ENCODE measurements around the gene DIO3.

The DIO3 gene

DNA sequence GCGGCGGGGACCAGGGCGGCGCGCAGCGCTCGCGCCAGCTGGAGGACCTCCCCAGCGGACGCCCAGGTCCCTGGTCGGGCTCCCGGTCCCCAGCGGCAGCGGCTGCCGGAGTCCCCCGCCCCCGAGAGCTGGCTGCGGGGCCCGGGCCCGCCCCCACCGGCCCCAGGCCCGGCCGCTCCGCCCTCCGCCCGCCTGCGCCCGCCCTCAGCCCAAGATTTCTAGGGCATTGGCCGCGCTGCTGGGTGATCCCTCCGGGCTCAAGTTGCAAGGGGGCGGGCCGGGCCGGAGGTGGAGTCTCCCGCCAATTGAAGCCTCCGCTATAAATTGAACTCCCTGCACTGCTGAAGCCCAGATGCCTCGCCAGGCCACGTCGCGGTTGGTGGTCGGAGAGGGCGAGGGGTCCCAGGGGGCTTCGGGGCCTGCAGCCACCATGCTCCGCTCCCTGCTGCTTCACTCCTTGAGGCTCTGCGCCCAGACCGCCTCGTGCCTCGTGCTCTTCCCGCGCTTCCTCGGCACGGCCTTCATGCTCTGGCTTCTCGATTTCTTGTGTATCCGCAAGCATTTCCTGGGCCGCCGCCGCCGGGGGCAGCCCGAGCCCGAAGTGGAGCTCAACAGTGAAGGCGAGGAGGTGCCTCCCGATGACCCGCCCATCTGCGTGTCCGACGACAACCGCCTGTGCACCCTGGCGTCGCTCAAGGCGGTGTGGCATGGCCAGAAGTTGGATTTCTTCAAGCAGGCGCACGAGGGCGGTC is at the start of gene DIO3:
DIO3 (plus strand) TSS at position 351 of the 752 bp plus-strand sequence.
- DNase-seq = peak; percentile 59

DNA sequence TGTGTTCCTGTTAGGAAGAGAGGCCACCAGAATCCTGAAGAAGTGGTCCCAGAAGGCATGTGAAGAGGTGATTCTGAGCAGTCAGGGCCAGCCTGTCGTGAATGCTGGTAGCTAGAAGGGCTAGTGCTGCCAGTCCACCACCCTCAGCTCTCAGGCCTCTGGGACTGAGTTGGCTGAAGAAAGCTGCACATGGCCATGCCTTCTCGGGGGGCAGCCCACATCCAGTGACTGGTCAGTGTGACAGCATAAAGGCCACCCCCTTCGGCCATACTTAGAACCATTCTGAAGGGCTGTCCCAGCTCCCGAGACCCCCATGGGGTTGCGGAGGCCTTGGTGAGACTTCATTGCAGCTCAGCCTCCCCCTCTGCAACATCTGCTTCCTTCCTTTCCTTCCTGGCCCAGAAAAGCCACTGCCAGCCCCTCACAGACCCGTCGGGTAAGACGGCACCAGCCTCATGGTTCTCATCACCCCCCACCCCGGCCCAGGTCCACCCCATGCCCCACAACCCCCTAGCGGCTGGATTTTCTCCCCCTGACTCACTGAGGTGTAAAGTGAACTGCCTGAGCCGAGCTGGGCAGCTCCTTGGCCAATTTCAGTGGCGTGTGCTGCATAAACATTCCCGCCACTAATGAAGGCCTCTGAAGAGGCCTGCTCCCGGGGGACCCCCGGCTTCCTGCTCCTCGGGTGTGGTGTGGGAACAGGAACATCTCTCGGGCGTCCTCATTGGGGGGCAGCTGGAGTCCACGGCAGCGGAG is 49.5 kb upstream of the DIO3 start:
- DNase-seq = no peak

DNA sequence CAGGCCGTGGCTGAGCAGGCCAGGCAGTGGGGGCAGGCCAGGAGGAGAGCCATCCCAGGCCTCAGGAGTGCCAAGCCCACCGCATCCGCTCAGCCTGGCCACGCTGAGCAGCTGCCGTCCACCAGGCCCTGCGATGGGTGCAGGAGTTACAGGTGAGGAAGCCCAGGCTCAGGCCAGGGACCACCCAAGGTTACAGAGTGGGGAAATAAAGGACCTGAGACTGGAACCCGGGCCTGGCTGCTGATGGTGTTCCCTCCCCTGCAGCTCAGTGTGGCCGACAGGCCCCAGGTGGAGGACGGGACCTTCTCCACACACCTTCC is 49.0 kb upstream of the DIO3 start:
- DNase-seq = no peak

DNA sequence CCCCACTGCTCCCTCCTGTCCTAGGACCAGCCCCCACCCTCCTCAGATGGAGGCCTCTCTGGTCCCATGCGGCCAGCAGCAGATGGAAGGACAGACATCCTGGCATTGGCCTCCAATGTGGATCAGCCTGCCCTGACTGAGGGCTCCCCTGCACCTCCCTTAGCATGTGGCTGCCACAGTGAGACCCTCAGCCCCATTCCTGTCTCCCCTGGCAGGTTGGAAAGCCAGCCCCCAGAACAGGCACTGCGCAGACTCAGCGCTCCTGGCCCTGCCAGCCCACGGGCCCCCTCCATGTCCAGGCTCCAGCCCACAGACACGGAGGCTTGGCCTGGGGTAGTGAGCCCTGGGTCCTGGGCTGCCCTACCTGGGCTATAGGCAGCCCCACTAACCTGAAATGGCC is 47.2 kb upstream of the DIO3 start:
- no peak for DNase-seq

DNA sequence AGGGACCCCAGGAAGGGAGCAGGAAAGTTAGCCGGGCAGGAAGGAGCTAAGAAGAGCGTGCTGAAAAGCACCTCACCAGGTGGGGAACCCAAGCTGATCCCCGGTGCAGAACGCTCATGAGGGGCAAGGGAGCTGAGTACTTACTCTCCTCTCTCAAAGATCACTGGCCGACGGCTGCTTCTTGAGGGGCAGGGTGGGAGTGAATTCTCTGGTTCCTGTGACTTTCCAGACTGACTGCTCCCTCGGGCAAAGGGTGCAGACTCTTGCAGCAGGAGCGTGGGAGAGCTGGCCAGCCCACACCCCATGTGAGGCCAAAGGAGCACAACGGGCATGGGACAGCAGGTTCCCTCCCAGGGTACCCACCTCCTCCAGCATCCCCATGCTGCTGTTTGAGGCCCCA is 44.9 kb upstream of the DIO3 start:
- DNase-seq = no peak

DNA sequence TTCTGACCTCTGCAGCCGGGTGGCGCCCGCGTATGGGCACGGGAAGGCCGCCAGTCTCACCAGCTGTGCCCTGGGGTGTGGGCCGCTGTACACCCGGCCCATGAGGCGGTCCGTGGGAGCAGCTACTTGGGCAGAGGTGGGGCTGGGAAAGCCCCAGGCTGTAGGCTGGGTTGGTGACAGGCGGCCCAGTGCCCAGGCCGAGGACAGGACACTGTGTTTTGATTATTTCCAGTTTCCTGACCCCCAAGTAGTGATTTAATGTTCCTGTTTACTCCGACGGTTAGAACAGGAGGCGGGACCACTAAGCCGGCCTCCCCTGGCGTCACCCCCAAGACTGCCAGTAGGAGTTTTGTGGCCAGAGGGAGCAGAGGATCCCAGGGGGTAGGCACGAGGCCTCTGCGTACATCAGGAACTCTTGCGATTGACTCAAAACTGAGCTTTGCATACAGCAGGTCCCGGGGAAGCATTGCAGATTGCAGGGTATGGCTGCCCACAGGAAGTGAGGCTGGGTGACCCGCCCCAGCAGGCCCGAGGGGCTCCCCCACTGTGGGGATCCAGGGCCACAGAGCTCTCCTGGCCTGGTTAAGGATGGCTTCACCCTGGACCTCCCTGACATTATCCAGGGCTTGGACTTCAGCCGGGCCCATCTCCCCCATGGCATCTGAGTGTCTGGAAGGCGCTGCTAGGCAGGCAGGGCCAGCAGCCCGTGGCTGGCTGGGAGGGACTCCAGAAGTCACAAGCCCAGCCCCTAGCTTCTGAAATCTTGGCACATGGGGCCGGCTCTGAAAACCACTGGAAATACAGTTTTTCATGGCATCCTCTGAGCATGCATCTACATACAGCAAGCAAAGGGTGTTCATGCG is 42.5 kb upstream of the DIO3 start:
- no peak for DNase-seq

DNA sequence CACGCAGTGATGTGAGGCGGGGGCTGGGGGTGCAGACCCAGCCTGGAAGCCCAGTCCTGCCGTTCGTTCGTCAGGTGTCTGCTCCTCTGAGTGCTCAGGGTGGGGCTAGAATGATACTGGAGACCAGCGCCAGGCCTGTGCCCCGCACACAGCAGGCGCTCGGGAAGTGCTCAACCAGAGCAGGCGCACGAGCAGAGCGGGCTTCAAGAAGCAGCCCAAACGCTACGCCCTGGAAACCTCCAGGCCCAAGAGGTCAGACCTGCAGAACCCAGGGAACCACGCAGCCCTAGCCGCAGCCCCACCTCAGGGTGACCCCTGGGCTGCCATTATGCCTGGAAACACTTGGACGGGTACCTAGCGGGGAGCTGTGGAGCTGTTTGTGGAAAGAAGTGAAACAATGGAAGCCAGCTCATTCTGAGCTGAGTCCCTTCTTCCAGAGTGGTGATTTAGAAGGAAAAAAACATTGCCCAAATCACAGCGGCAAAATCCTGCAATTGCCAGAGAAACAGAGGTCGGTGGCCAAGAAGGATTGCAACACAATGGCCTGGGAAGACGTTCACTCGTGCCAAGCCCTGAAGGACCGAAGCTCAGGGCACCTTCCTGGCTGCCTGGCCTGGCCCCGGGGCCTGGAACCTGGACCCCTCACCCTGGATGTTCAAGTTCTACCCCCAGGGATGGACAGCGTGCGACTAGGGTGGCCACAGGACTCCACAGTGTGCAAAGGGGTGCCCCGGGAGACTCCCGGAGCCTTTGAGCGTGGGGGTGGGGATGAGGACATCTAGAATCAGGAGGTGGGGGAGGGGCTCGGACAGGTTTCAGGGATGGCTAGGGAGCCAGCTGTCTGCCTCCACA is 40.4 kb upstream of the DIO3 start:
- DNase-seq = no peak

DNA sequence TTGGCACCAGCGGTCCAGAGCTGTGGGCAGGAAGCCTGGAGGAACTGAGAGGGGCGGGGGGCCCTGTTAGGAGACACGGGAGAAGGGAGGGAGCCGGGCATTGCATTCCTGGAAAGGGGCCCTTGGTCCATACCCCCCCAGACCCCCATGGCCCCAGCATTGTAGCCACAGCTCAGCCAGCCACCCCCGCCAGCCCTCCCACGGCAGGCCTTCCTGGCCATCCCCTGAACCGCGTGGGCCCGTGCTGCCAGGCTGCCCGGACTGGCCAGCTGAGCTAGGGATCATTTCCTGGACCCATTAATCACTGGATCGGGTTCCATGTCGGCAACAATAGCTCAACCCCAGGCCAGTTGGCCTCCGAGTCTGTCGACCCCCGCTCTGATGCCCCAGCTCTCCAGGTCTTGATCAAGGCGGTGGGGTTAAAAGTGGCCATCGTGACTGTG is 39.8 kb upstream of the DIO3 start:
- DNase-seq = no peak

DNA sequence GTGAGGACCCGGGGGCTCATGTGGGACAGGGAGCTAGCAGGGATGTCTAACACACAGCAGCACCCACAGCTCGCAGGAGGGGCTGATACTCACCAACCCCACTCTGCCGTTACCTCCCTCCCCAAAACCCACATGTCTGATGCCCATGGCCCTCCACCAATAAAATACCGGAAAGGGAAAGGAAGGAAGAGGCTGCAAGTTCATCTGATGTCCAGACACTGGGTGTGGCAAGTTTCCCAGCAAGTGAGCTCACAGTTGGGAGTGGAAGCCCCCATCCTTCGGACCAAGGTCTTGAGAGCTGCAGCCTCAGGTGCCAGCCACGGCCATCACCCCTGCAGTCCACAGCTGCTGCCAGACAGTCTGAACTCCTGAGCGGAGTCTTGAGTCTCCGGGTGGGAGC is 39.3 kb upstream of the DIO3 start:
- no peak for DNase-seq

DNA sequence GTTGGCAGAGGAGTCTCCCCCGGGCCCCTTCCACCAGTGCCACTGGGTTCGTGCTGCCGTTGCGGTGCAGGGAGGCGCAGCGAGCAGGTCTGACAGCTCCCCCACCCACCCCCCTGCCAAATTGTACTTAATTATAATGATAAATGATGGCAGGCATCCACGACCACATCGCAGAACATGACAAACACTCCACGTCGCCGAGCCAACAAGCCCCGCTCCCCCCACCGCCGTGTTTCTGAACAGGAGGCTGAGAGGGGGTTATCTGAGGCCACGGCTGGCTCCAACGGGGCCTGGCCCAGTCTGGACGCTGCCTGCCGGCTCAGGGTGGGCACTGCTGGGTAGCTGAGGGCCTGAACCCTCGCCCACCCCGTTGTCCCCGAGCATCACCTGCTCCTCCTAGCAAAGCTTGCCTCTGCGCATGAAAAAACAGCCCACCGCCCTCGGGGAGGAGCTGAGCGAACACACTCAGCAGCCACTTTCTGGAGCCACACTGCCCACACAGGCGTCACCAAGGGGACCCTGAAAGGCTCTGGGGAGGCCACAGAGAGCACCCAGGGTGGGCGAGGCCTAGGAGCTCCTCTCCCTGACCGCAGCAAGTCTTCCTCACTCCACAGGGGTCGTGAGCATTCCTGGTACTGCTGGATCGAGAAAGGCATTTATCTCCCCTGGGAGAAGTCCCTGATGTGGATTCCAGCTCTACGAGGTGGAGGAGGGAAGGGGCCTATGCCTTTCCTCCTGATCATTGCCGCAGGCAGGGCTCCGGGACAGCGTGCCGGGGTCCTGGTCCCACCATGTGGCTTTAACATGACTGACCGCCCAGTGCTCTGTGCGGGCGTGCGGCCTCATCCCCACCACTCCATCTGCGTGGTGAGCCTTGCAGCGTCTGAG is 35.4 kb upstream of the DIO3 start:
- no peak for DNase-seq

DNA sequence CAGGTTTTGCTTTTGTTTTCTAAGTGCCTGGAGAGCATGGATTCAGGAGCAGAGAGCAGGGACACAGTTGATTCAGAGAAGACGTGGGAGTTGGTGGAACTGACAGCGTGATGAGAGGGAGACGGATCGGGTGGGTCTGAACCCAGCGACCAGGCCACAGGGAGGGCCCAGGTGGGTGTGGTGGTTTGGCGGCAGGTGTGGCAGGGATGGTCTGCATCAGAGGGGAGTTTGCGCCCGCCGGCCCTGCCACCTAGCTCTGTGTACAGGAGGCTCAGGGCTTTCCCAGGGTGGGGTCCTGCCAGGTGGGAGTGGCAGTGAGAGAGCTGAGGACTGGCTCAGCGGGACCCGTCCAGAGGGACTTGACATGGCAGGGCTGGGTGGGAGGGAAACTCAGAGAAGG is 33.3 kb upstream of the DIO3 start:
- DNase-seq = no peak

DNA sequence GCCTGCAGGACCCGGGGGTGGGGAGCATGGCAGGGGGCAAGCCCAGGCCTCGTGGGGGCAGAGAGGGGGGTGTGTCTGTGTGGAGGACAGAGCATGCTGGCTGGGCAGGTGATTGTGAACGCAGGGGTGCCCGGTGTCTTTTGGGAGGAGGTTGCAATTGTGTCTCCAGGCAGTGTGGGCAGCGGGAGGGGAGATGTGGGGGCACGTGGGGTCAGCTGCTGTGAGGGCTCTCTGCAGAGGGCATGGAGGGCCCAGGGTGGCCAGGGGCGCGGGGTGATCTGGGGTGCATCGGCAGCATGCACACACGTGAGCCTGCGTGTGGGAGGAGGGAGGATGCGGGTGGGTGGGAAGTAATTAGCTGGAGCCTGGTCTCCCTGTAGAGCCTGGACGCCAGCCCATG is 32.2 kb upstream of the DIO3 start:
- no peak for DNase-seq

DNA sequence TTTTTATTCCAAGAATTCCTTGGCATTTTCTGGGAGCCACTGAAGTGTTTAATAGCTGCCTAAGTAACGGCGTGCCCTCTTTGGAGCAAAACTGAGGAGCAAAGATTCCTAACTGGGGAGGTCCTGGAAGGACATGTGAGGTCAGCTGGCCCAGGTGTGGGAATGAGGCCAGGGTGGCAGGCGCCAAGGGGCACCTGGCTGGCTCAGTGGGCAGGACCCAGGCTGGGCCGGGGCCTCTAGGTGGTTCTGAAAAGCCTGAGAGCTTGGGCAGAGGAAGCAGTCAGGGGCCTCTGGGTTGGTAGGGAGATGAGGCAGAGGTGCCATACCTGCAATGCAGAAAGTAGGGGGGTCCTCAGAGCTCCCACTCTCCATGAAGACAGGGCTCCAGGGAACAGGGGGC is 27.1 kb upstream of the DIO3 start:
- no peak for DNase-seq

DNA sequence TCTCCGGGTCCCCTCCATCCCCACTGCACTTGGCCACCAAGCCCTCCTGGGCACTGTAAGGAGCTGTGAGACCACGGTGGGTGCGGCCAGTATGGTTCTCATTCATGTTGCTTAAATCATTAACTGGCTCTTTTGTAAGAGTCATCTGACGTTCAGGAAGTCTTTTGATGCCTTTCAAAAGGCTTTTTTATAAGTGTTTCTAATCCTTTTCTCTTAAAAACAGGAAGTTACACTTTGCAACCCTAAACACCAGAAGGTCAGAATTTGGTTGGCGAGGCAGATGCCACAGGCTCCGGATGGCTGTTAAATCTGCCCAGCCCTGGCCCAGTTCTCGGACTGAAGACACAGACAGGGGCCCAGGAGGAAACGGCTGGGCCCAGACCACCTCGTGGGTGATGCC is 26.1 kb upstream of the DIO3 start:
- no peak for DNase-seq

DNA sequence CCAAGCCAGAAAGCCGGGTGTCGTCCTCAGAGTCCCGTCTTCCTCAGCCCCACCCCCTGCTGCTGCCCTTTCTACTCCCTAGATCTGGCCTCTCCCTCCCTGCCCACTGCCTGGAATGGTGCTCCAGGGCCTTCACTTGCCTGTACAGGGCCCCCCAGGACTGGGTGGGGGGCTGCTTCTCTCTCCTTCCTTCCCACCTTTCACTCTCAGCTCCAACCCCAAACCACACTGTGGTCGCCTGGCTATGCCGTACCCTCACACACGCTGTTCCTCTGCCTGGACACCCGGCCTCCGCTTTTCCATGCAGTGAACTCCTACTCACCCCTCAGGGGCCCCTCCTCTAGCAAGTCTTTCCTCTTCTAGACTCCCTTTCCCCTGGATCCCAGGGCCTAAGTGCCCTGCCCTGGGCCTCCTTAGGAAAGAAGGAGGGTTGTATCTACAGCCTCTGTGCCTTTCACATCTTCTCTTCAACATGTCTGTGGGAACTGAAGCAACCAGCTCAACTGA is 25.5 kb upstream of the DIO3 start:
- no peak for DNase-seq

DNA sequence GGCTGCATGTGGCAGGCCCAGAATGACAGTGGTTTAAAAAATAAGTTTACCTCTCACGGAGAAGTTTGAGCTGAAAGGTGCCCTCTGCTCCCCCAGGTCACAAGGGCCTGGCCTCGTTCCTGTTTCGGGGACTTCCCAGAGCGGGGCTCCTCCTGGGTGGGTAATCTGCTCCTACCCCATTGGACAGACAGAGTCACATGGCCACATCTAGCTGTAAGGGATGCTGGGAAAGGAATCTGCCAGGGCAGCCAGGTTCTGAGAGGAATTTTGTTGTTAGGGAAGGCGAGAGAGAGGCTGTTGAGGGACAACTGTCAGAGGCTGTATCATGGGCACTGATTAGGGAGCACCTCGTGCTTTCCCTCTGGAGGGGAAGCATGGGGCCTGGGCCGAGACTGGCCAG is 24.0 kb upstream of the DIO3 start:
- DNase-seq = no peak

DNA sequence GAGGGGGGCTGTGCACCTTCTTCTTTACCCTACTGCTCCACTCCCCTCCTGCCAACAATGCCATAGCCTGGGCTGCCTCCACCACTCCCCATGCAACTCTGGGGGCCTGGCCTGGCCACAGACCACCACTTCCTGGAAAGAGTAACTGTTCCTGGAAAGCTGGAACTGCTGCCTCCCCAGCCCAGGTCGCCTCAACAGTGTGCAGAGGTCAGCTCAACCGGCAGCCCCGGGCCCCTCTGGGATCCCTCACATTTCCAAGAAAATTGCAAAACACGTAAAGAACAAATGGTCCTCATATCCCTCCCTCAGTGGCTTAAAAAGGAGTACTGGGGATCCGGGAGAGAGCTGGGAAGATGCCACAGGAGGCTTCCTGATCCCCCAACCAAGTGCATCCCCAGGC is 22.4 kb upstream of the DIO3 start:
- DNase-seq = no peak

DNA sequence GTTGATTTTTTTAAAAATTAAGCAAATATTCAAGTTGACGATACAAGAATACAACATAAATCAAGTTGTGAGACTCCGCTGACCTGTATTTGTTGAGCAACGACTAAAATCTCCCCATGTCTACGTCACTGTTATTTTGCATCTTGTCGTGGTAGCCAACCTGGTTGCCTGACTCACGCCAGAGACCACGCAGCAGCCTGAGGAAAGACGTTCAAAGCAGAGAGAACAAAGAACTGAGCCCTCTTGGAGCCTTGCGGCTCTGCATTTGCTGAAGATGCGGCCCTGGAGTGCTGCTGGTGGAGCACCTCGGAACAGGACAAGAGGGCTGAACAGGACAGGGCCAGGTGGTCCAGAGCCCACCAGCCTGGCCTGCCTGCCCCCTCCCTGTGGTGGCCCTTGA is 21.4 kb upstream of the DIO3 start:
- DNase-seq = no peak

DNA sequence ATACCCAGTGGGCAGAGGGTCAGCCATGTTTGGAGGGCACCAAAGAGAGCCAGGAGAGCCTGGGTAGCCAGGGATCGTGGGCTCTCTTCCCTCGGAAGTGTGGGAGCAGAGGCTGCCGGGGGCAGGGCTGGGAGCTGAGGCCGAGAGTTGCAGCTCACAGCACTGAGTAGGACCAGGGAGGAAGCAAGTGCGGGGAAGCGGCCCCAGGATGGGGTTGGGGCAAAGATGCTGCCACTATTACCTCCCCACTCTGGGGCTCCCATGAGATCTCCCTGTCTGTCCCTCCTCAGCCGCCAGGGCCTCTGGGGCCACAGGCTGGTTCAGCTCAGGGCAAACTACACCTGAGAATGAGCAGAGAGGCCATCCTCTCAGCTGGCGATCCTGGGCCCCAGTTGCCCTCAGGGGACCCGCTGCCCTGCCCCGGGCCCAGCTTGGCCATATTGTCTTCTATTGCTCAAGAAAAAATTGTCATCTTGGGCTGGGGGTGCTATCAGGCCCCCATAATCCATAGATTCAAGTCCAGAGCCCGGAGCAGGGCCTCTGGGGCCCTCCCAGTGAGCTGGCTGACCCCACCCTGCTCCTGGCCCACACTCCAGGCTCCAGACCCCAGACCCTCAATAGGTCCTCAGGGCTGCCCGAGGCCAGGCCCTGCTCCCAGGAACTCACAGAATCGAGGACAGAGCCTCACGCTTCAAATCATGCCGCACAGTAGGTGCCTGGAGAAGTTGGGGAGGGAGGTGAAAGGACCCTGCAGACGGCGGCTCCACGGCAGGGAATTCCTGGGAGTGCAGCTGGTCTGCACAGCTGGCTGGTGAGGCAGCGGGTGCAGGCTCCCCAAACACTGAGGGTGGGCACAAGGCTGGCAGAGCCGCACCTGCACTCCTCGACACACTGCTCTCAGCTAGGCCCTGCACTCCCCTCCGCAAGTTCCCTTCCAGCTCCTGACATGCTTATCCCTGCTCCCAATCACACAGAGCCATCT is 20.5 kb upstream of the DIO3 start:
- DNase-seq = no peak

DNA sequence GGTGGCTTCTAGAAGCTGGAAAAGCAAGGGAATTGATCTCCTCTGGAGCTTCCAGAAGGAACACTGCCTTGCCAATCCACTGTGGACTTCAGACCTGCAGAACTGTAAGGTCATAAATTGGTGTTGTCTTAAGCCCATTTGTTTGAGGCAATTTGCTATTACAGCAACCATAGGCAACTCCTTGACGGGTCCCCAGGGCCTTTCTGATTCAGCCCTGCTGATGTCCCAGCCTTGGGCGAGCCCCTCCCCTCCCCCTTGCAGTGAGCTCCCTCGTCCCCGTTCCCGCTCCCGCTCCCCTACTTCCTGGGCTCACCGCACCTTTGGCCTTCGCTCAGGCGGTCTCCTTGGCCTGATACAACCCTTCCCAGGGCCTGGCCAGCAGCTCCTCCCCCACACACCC is 18.9 kb upstream of the DIO3 start:
- no peak for DNase-seq

Measured in NCI-H2171 (cell line).